ENCODE results near the gene CYP4A22.
"Not testable (repeated sequence)": the region's sequence is repeated elsewhere in the genome, so short reads cannot be mapped to it uniquely, and the experiment has no call there.

GRCh38 chr1:47132665-47133064 is 4.6 kb upstream of the CYP4A22 start:
- not testable (repeated sequence) for TF ChIP-seq CTCF (tag by site-specific recombination; IDR thresholded peaks at IDR 0.05); ZNF785 (tag by site-specific recombination; IDR thresholded peaks at IDR 0.05); REST (tag by site-specific recombination; IDR thresholded peaks at IDR 0.05); ZNF837 (tag by site-specific recombination; IDR thresholded peaks at IDR 0.05); TCF7L2 (IDR thresholded peaks at IDR 0.05; ENCODE audit: borderline replicate concordance, low read depth, low read length); PATZ1 (tag by site-specific recombination; IDR thresholded peaks at IDR 0.05)
